GM12878 (cell line): ENCODE measurements around the gene PLK5. TPM values are rescaled to one million over a fixed set of nuclear protein-coding genes. Genes with fewer than 3 reads are reported as not detected.

Experiments
- ATAC-seq: fragments of 200-7000 bp; cut with Tn5 transposase; 3 replicates; pipeline ENCODE4 v1.9.1; 2020; ENCODE audit warnings: mild to moderate bottlenecking, moderate library complexity
- BruUV-seq: library from RNA; stranded (reverse); fragments of 400-500 nt; replicated peaks from 2 replicates; lab custom pipeline; 2021; lab: Mats Ljungman, UMichigan
- CTCF ChIA-PET: fragments of 300-600 bp; sonication (Branson Sonifier 250); formaldehyde crosslinking; extraction: SDS; loops from one replicate; lab custom pipeline; 2021; ENCODE audit warnings: inconsistent platforms; lab: Yijun Ruan, JAX
- POLR2A ChIA-PET: fragments of 350-600 bp; formaldehyde crosslinking; extraction: SDS; loops from one replicate; lab custom pipeline; 2021; ENCODE audit warnings: inconsistent platforms; lab: Charles Lee
- RAD21 ChIA-PET: fragments of 300-600 bp; sonication (Branson Sonifier 250); formaldehyde crosslinking; loops from one replicate; lab custom pipeline; 2023; ENCODE audit warnings: antibody characterized with exemption; ENCODE audit not compliant: unreplicated experiment; lab: Charles Lee
- SMC1A ChIA-PET: fragments of 300-600 bp; sonication (Branson Sonifier 250); formaldehyde crosslinking; loops from one replicate; lab custom pipeline; 2023; ENCODE audit not compliant: unreplicated experiment, uncharacterized antibody; lab: Charles Lee
- DNase-seq: peaks from one replicate; pipeline ENCODE4 v3.0.0-alpha.2; 2011; ENCODE audit warnings: low read depth, low spot score
- FAIRE-seq: peaks from 3 replicates; lab custom pipeline; 2011; peaks lifted over from hg19 to GRCh38; lab: Jason Lieb, UNC
- H2AFZ ChIP-seq: 2 replicates; pipeline ENCODE4 v1.6.0; 2011; ENCODE audit warnings: low read depth, low read length, control low read depth; ENCODE audit not compliant: control insufficient read depth
- H3K27ac ChIP-seq: 2 replicates; pipeline ENCODE4 v1.5.1; 2011; ENCODE audit warnings: control low read depth; ENCODE audit not compliant: control insufficient read depth, insufficient read depth
- H3K27me3 ChIP-seq, 2 experiments: replicated peaks in 1 of 2; 2 replicates each; pipeline versions ENCODE4 v1.6.0 to v1.6.1; 2011; ENCODE audit warnings: low read length in 1 of 2; ENCODE audit not compliant: control insufficient read depth in 2 of 2, insufficient read depth in 2 of 2
- H3K36me3 ChIP-seq, 2 experiments: 2 replicates each; pipeline ENCODE4 v1.5.1; 2011; ENCODE audit warnings: low read length in 1 of 2; ENCODE audit not compliant: control insufficient read depth in 2 of 2, insufficient read depth in 2 of 2
- H3K4me1 ChIP-seq: 2 replicates; pipeline ENCODE4 v1.6.1; 2011; ENCODE audit warnings: mild to moderate bottlenecking, low read length, moderate library complexity, mixed read lengths; ENCODE audit not compliant: control insufficient read depth, insufficient read depth
- H3K4me2 ChIP-seq: 2 replicates; pipeline ENCODE4 v1.6.0; 2011; ENCODE audit warnings: control low read depth; ENCODE audit not compliant: control insufficient read depth, insufficient read depth
- H3K4me3 ChIP-seq: fragments of 200-600 bp; sonication (generic); 2 replicates; pipeline ENCODE4 v1.5.1; 2016
- H3K79me2 ChIP-seq: 2 replicates; pipeline ENCODE4 v1.6.0; 2011; ENCODE audit warnings: low read length; ENCODE audit not compliant: control insufficient read depth, insufficient read depth
- H3K9ac ChIP-seq: 2 replicates; pipeline ENCODE4 v1.8.0; 2011; ENCODE audit warnings: low read length, control low read depth, mixed read lengths; ENCODE audit not compliant: control insufficient read depth, insufficient read depth
- H3K9me3 ChIP-seq: replicated peaks from 3 replicates; pipeline ENCODE4 v1.5.1; 2011; ENCODE audit warnings: mild to moderate bottlenecking, low read length; ENCODE audit not compliant: control insufficient read depth, insufficient read depth
- H4K20me1 ChIP-seq: 2 replicates; pipeline ENCODE4 v1.6.0; 2011; ENCODE audit not compliant: control insufficient read depth, insufficient read depth
- BACH1 ChIP-seq: fragments of 450-650 bp; IDR thresholded peaks from 2 replicates; pipeline ENCODE4 v1.6.1; 2017; ENCODE audit warnings: mild to moderate bottlenecking, borderline replicate concordance
- IRF3 ChIP-seq: fragments of 450-650 bp; IDR thresholded peaks from 2 replicates; pipeline ENCODE4 v1.6.1; 2014; ENCODE audit warnings: mild to moderate bottlenecking
- SP1 ChIP-seq: IDR thresholded peaks from one replicate; pipeline ENCODE4 v1.6.1; 2011; ENCODE audit warnings: low read depth, low read length
- TAF1 ChIP-seq: IDR thresholded peaks from 2 replicates; pipeline ENCODE4 v1.6.1; 2011; ENCODE audit warnings: mild to moderate bottlenecking, low read depth, low read length, borderline replicate concordance
- WGBS: methylation state at CpG from one replicate; pipeline ENCODE4 v1.1.6; 2016; ENCODE audit warnings: low lambda C conversion rate; ENCODE audit not compliant: insufficient replicate concordance, insufficient coverage; ENCODE audit errors: missing lambda C conversion rate; 5-methylcytosine and 5-hydroxymethylcytosine counted together
- in situ Hi-C: fragments of 300-500 bp; cut with MboI; formaldehyde crosslinking; loops from 9 replicates; pipeline ENCODE4 v1.14.3; 2018; ENCODE audit warnings: mixed read lengths
- intact Hi-C: fragments of 100-400 bp; cut with micrococcal nuclease; formaldehyde crosslinking; loops from one replicate; pipeline ENCODE4 v1.14.2; 2022; ENCODE audit not compliant: unreplicated experiment
- polyA plus RNA-seq, 11 experiments: library from polyadenylated mRNA; depleted of rRNA in 4 of 11; unstranded in 6 of 11; stranded (reverse) in 5 of 11; fragments of >200 nt; fragmentation: Nextera tagmentation in 4 of 11; fragmentation: Illumina TruSeq in 1 of 11; extraction: Ambion mirVana in 4 of 11; extraction: Trizol in 1 of 11; gene quantifications; 1 replicate in 1 of 11; 2 replicates in 10 of 11; pipeline versions ENCODE4 v1.2.1 to v1.2.3, GENCODE V29; 2011 to 2016; ENCODE audit warnings: inconsistent platforms in 2 of 11, missing spikeins in 2 of 11, low read depth in 1 of 11
- total RNA-seq, 4 experiments: library from RNA; depleted of rRNA in 3 of 4; stranded (reverse); fragments of >200 nt in 3 of 4; fragmentation: Illumina TruSeq in 1 of 4; extraction: Trizol in 1 of 4; gene quantifications; 2 replicates each; pipeline versions ENCODE4 v1.2.1 to v1.2.3, GENCODE V29; 2013 to 2021

Gene PLK5
- total and polyA plus RNA-seq, 10 of the 15 experiments (the other 5 are each of a cell fraction or from before 2014, with no cell fraction given): 0.13 TPM; not detected in 9

DNA sequence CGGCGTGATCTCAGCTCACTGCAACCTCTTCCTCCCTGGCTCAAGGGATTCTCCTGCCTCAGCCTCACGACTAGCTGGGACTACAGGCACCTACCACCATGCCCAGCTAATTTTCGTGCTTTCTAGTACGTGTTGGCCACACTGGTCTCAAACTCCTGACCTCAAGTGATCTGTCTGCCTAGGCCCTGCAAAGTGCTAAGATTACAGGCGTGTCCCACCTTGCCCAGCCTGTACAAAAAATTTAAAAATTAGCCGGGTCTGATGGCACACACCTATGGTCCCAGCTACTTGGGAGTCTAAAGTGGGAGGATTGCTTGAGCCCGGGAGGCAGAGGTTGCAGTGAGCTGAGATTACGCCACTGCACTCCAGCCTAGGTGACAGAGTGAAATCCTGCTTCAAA, 48.9 kb downstream of the PLK5 start (continued):
- TF ChIP-seq TAF1 (no peak), IRF3 (no peak)

GRCh38 chr19:1574354-1575136, 50.7 kb downstream of the PLK5 start:
- peaks cover 0 to 4% of the 10 kb centered on the region in 2 experiments; a peak in 2 of 4 replicates for H3K36me3 ChIP-seq
- no peaks in the 10 kb centered on the region for H4K20me1 ChIP-seq
- ChIA-PET POLR2A (no interaction called here), RAD21 (no interaction called here), SMC1A (no interaction called here), CTCF (no interaction called here)
- no peak overlapping the region for H3K4me2 ChIP-seq
- H3K27ac ChIP-seq: no peak overlapping the region
- intact Hi-C loops (no loop called here), in situ Hi-C loops (no loop called here)
- BruUV-seq: no TSS peak
- FAIRE-seq (no peak), ATAC-seq (no peak), DNase-seq (no peak)
- H3K27me3 ChIP-seq: no peaks in the 10 kb centered on the region
- TF ChIP-seq BACH1: no peak
- no peak for TF ChIP-seq SP1
- H3K4me3 ChIP-seq: no peak overlapping the region
- no peak overlapping the region for H3K9ac ChIP-seq
- H3K4me1 ChIP-seq: no peaks in the 10 kb centered on the region
- no peaks in the 10 kb centered on the region for H3K9me3 ChIP-seq
- no peak overlapping the region for H2AFZ ChIP-seq
- H3K79me2 ChIP-seq: no peaks in the 10 kb centered on the region
- 91% methylated on average over 34 of the region's 34 CpGs for WGBS
